ENCODE results near the gene DPP4. TPM values are rescaled to one million over a fixed set of nuclear protein-coding genes. Genes with fewer than 3 reads are reported as not detected.

Gene DPP4
- polyA plus RNA-seq, 1 donor from 2014 or later, result not detected

- Histone ChIP-seq H3K9me3 (ENCODE audit: low read length) (no peaks in the 10 kb centered on the region), H3K27ac (ENCODE audit: low read length) (no peak overlapping the region), H2AFZ (ENCODE audit: low read depth, low read length) (no peak overlapping the region), H3K79me2 (replicated peaks; ENCODE audit: insufficient read depth, low read length) (no peaks in the 10 kb centered on the region), H3K9me2 (ENCODE audit: insufficient read depth, low read length) (no peaks in the 10 kb centered on the region), H3F3A (ENCODE audit: insufficient read depth, low read length, poor library complexity, severe bottlenecking) (no peaks in the 10 kb centered on the region), H4K20me1 (ENCODE audit: insufficient read depth) (no peaks in the 10 kb centered on the region), H3K9ac (ENCODE audit: low read length) (no peak overlapping the region), H3K4me3 (ENCODE audit: low read length) (no peak overlapping the region), H3K36me3 (ENCODE audit: insufficient read depth, low read length) (no peaks in the 10 kb centered on the region), H3K27me3 (ENCODE audit: insufficient read depth, low read depth, low read length) (no peaks in the 10 kb centered on the region), H3K4me2 (ENCODE audit: low read length) (no peak overlapping the region)
- no peak for TF ChIP-seq REST (IDR thresholded peaks at IDR 0.05; ENCODE audit: borderline replicate concordance)
- TF ChIP-seq TAF1 (IDR thresholded peaks at IDR 0.05; ENCODE audit: low read depth), result no peak
- no peak for TF ChIP-seq CTCF (IDR thresholded peaks at IDR 0.05; ENCODE audit: poor library complexity, severe bottlenecking)
- TF ChIP-seq POLR2AphosphoS5 (IDR thresholded peaks at IDR 0.05), result no peak
- no peak for TF ChIP-seq SMC3 (conservative IDR thresholded peaks at IDR 0.05; ENCODE audit: poor library complexity)
- TF ChIP-seq RAD21 (conservative IDR thresholded peaks at IDR 0.05), result no peak
- no peak for TF ChIP-seq EZH2 (IDR thresholded peaks at IDR 0.05; ENCODE audit: borderline replicate concordance, insufficient read depth, low read length, poor library complexity, severe bottlenecking)
- TF ChIP-seq MXI1 (conservative IDR thresholded peaks at IDR 0.05; ENCODE audit: poor library complexity, severe bottlenecking), result no peak
- TF ChIP-seq EP300 (conservative IDR thresholded peaks at IDR 0.05; ENCODE audit: poor library complexity, severe bottlenecking), result no peak
Observed at GRCh38 chr2:161947836-161948235, 126.2 kb downstream of the DPP4 start.

GRCh38 chr2:161947406-161947805, 126.6 kb downstream of the DPP4 start:
- Histone ChIP-seq H3K36me3 (ENCODE audit: insufficient read depth, low read length) (no peaks in the 10 kb centered on the region), H3F3A (ENCODE audit: insufficient read depth, low read length, poor library complexity, severe bottlenecking) (no peaks in the 10 kb centered on the region), H3K79me2 (replicated peaks; ENCODE audit: insufficient read depth, low read length) (no peaks in the 10 kb centered on the region), H3K27ac (ENCODE audit: low read length) (no peak overlapping the region), H3K9ac (ENCODE audit: low read length) (no peak overlapping the region), H3K9me3 (ENCODE audit: low read length) (no peaks in the 10 kb centered on the region), H3K27me3 (ENCODE audit: insufficient read depth, low read depth, low read length) (no peaks in the 10 kb centered on the region), H3K9me2 (ENCODE audit: insufficient read depth, low read length) (no peaks in the 10 kb centered on the region), H3K4me3 (ENCODE audit: low read length) (no peak overlapping the region), H4K20me1 (ENCODE audit: insufficient read depth) (no peaks in the 10 kb centered on the region), H2AFZ (ENCODE audit: low read depth, low read length) (no peak overlapping the region), H3K4me2 (ENCODE audit: low read length) (no peak overlapping the region)
- no peak for TF ChIP-seq RAD21 (conservative IDR thresholded peaks at IDR 0.05)
- TF ChIP-seq POLR2AphosphoS5 (IDR thresholded peaks at IDR 0.05), result no peak
- TF ChIP-seq CTCF (IDR thresholded peaks at IDR 0.05; ENCODE audit: poor library complexity, severe bottlenecking), result no peak
- TF ChIP-seq EP300 (conservative IDR thresholded peaks at IDR 0.05; ENCODE audit: poor library complexity, severe bottlenecking), result no peak
- no peak for TF ChIP-seq EZH2 (IDR thresholded peaks at IDR 0.05; ENCODE audit: borderline replicate concordance, insufficient read depth, low read length, poor library complexity, severe bottlenecking)
- TF ChIP-seq REST (IDR thresholded peaks at IDR 0.05; ENCODE audit: borderline replicate concordance), result no peak
- no peak for TF ChIP-seq MXI1 (conservative IDR thresholded peaks at IDR 0.05; ENCODE audit: poor library complexity, severe bottlenecking)
- TF ChIP-seq SMC3 (conservative IDR thresholded peaks at IDR 0.05; ENCODE audit: poor library complexity), result no peak
- TF ChIP-seq TAF1 (IDR thresholded peaks at IDR 0.05; ENCODE audit: low read depth), result no peak

Data from neural cell (in vitro differentiated cells).